T-helper 1 cell treated with Interleukin-12 subunit alpha and Interleukin-12 subunit beta and Interleukin-4 antibody, amounts not matched to agents 30 μg/mL and 1 μg/mL, for 36 hours (primary cell): Measurements from ENCODE around the gene PLCL1.

Experiments used
- H3K27ac Mint-ChIP-seq: one replicate; pipeline ENCODE4 v1.8.0; 2021; ENCODE audit warnings: mild to moderate bottlenecking, mixed read lengths
- H3K27me3 Mint-ChIP-seq: one replicate; pipeline ENCODE4 v1.8.0; 2021; ENCODE audit warnings: low read depth, mixed read lengths
- H3K36me3 Mint-ChIP-seq: one replicate; pipeline ENCODE4 v1.8.0; 2021; ENCODE audit warnings: low read depth, mixed read lengths
- H3K4me1 Mint-ChIP-seq: one replicate; pipeline ENCODE4 v1.8.0; 2021; ENCODE audit warnings: low read depth, mixed read lengths
- H3K4me3 Mint-ChIP-seq: one replicate; pipeline ENCODE4 v1.8.0; 2021; ENCODE audit warnings: mild to moderate bottlenecking, moderate library complexity, mixed read lengths
- H3K9me3 Mint-ChIP-seq: one replicate; pipeline ENCODE4 v1.8.0; 2021; ENCODE audit warnings: mixed read lengths

PLCL1 gene

GRCh38 chr2:197857476-197858107 is 53.2 kb downstream of the PLCL1 start:
- no peak overlapping the region for H3K27ac Mint-ChIP-seq
- H3K36me3 Mint-ChIP-seq: no peaks in the 10 kb centered on the region
- no peak overlapping the region for H3K4me3 Mint-ChIP-seq
- H3K4me1 Mint-ChIP-seq: no peaks in the 10 kb centered on the region
- no peaks in the 10 kb centered on the region for H3K27me3 Mint-ChIP-seq
- peaks cover 8% of the 10 kb centered on the region for H3K9me3 Mint-ChIP-seq

DNA sequence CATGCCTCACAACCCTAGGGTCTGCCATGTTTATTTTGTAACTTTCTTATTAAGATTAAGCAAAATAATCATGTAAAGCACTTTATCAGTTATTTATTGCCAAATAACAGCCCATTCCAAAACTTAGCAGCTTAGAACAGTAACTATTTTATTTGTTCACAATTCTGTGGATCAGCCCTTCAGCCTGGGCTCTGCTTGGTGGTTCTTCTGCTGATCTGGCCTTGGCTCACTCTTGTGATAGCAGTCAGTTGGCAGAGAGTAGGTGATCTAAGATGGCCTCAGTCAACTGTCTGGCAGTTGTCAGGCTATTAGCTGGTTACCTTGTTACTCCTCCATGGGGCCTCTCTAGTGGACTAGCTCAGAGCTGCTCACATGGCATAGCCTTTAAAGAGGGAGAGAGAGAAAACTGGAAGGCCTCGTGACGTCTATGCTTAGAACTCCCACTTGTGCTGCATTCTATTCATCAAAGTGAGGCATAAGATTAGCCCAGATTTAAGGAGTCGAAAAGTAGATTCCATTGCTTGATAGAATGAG is 54.3 kb downstream of the PLCL1 start:
- H3K4me1 Mint-ChIP-seq: no peaks in the 10 kb centered on the region
- H3K27ac Mint-ChIP-seq: no peak overlapping the region
- no peaks in the 10 kb centered on the region for H3K27me3 Mint-ChIP-seq
- no peaks in the 10 kb centered on the region for H3K36me3 Mint-ChIP-seq
- no peak overlapping the region for H3K4me3 Mint-ChIP-seq
- peaks cover 8% of the 10 kb centered on the region for H3K9me3 Mint-ChIP-seq

- H3K27me3 Mint-ChIP-seq: no peaks in the 10 kb centered on the region
- peaks cover 7% of the 10 kb centered on the region for H3K9me3 Mint-ChIP-seq
- no peaks in the 10 kb centered on the region for H3K36me3 Mint-ChIP-seq
- H3K4me3 Mint-ChIP-seq: no peak overlapping the region
- no peak overlapping the region for H3K27ac Mint-ChIP-seq
- H3K4me1 Mint-ChIP-seq: peaks cover 7% of the 10 kb centered on the region
These were observed 58.0 kb downstream of the PLCL1 start for GRCh38 chr2:197862246-197862955.

DNA sequence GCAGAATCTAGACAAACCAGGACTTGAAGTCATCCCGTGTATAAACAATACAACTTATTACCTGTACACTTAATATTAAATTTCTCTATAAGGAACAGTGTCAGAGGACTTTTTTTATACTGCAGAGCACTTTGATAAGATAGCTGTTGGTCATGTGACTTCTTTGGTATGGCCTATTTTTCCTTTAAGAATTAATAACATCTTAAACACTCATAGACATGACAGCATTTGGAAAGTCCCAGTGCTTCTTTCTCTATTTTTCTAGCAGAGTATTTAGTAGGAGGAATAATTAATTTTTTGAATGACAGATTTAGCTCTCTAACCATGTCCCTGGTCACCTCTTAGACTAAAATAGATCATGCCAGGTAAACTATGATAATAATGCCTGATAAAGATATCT is 59.4 kb downstream of the PLCL1 start:
- no peak overlapping the region for H3K27ac Mint-ChIP-seq
- H3K4me3 Mint-ChIP-seq: no peak overlapping the region
- no peaks in the 10 kb centered on the region for H3K36me3 Mint-ChIP-seq
- peaks cover 17% of the 10 kb centered on the region for H3K4me1 Mint-ChIP-seq
- H3K9me3 Mint-ChIP-seq: no peaks in the 10 kb centered on the region
- H3K27me3 Mint-ChIP-seq: no peaks in the 10 kb centered on the region

DNA sequence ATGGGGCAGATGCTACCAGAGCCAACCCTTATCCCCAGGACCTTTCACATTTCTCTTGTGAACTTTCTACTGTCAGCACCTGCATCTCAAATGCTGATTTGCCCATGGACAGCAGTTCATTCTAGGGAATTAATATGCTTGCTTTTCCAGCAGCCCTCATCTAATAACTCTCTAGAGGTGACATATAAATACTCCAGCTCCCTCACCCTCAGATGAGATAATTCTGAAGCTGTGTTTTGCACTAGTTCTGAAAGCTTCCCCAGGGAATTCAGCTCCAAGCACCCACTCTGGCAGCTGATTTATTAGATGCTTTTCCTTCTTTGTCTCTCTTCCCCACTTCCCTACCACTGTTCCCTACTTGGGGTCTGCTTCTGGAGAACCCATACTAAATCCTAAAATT is 62.1 kb downstream of the PLCL1 start:
- H3K27ac Mint-ChIP-seq: no peak overlapping the region
- H3K4me1 Mint-ChIP-seq: peaks cover 36% of the 10 kb centered on the region
- no peaks in the 10 kb centered on the region for H3K36me3 Mint-ChIP-seq
- no peaks in the 10 kb centered on the region for H3K9me3 Mint-ChIP-seq
- H3K27me3 Mint-ChIP-seq: no peaks in the 10 kb centered on the region
- H3K4me3 Mint-ChIP-seq: no peak overlapping the region

GRCh38 chr2:197867033-197867432 is 62.6 kb downstream of the PLCL1 start:
- Mint-ChIP-seq H3K36me3 (no peaks in the 10 kb centered on the region), H3K4me1 (peaks cover 40% of the 10 kb centered on the region)

DNA sequence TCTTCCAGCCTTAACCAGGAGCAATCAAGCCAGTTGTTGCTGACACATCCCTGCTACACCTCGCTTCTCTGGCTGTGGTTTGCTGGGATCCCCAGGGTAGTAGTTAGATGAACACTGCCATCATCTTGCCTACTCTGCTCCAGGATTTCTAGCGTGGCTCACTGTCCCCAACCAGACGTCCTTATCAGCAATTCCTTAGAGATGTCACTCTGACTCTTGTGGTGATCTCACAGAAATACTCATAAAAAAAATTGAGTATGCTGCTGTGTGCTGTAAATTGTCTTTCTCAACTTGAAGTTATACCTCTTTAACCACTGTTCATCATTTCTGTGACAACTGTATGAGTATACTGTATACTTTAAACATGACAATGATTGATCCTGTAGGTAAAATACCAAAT is 63.2 kb downstream of the PLCL1 start:
- Mint-ChIP-seq H3K27ac (no peak overlapping the region), H3K4me1 (peaks cover 40% of the 10 kb centered on the region)

More at GRCh38 chr2:197867033-197867432, 62.6 kb downstream of the PLCL1 start:
- no peak overlapping the region for H3K27ac Mint-ChIP-seq
- no peaks in the 10 kb centered on the region for H3K9me3 Mint-ChIP-seq
- H3K4me3 Mint-ChIP-seq: no peak overlapping the region
- no peaks in the 10 kb centered on the region for H3K27me3 Mint-ChIP-seq

DNA sequence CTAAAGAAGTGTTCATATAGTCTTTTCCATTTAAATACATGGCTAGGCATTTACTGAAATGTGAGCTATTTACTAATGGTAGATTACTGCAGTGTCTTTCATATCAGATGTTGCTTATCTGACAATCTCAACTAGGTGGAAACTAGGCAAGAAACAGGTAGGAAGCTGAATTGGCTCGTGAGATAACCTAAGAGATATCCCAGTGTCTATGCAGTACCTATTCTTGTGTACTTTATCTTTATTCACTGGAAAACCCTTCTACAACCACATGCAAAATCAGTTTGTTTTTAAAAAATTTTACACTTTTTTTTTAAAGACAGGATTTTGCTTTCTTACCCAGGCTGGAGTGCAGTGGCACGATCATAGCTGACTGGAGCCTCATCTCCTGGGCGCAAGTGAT is 63.8 kb downstream of the PLCL1 start:
- no peak overlapping the region for H3K27ac Mint-ChIP-seq
- H3K27me3 Mint-ChIP-seq: no peaks in the 10 kb centered on the region
- peaks cover 40% of the 10 kb centered on the region for H3K4me1 Mint-ChIP-seq
- H3K36me3 Mint-ChIP-seq: no peaks in the 10 kb centered on the region
- H3K9me3 Mint-ChIP-seq: no peaks in the 10 kb centered on the region
- no peak overlapping the region for H3K4me3 Mint-ChIP-seq

More for the DNA sequence above, 63.2 kb downstream of the PLCL1 start:
- Mint-ChIP-seq H3K36me3 (no peaks in the 10 kb centered on the region), H3K27me3 (no peaks in the 10 kb centered on the region), H3K9me3 (no peaks in the 10 kb centered on the region), H3K4me3 (no peak overlapping the region)

DNA sequence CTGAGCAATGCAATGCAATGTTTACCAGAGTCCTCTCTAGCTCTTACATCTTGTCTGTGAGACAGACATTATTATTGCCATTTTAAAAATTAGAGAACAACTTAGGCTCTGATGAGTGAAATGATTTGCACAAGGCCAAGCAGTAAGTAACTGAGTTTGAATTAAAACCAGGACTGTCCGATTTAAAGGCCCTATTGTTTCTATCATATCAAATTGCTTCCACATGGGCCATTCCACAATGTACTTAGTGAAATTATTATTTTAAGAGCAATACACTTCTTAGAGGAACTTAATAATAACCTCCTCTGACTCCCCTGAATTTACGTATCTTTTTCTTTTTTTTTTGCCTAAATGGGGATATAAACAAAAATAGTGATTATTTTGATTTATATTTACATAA is 64.6 kb downstream of the PLCL1 start:
- no peak overlapping the region for H3K4me3 Mint-ChIP-seq
- no peaks in the 10 kb centered on the region for H3K36me3 Mint-ChIP-seq
- H3K9me3 Mint-ChIP-seq: no peaks in the 10 kb centered on the region
- H3K27ac Mint-ChIP-seq: no peak overlapping the region
- no peaks in the 10 kb centered on the region for H3K27me3 Mint-ChIP-seq
- peaks cover 40% of the 10 kb centered on the region for H3K4me1 Mint-ChIP-seq

DNA sequence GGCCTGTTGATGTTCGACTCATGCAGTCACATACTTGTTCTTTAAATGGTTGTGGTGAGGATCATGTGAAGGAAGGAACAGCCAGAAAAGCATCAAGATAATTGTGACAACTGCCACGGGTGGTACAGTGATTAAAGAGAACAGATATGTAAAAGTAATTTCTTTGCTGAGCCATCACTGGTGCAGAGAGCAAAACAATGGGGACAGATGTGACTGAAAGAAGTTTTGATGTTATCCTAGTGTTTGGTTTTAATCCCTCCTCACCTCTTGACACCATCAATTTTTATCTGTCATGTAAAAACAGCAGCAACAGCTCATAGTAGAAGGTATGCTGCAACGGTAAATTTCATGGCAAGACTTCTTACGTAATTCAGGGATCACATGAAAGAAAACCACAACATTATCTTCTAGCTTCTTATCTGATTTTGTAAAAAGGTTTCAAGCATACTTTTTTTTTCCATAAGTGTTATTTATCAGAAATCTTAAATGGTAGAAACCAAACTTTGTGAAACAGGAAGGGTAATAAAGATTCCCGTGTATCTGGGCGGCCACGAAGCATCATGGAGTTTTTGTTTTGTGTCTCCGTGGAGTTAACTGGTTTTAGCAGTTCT is 65.2 kb downstream of the PLCL1 start:
- H3K27ac Mint-ChIP-seq: peak overlapping the region; percentile 75
- peak overlapping the region; percentile 38 for H3K4me3 Mint-ChIP-seq
- H3K27me3 Mint-ChIP-seq: no peaks in the 10 kb centered on the region
- H3K9me3 Mint-ChIP-seq: no peaks in the 10 kb centered on the region
- no peaks in the 10 kb centered on the region for H3K36me3 Mint-ChIP-seq
- peaks cover 40% of the 10 kb centered on the region for H3K4me1 Mint-ChIP-seq

- H3K27me3 Mint-ChIP-seq: no peaks in the 10 kb centered on the region
- H3K27ac Mint-ChIP-seq: peak overlapping the region; percentile 75
- H3K4me3 Mint-ChIP-seq: peak overlapping the region; percentile 38
- peaks cover 40% of the 10 kb centered on the region for H3K4me1 Mint-ChIP-seq
- no peaks in the 10 kb centered on the region for H3K36me3 Mint-ChIP-seq
- H3K9me3 Mint-ChIP-seq: no peaks in the 10 kb centered on the region
These were observed 65.7 kb downstream of the PLCL1 start for GRCh38 chr2:197870137-197870536.

DNA sequence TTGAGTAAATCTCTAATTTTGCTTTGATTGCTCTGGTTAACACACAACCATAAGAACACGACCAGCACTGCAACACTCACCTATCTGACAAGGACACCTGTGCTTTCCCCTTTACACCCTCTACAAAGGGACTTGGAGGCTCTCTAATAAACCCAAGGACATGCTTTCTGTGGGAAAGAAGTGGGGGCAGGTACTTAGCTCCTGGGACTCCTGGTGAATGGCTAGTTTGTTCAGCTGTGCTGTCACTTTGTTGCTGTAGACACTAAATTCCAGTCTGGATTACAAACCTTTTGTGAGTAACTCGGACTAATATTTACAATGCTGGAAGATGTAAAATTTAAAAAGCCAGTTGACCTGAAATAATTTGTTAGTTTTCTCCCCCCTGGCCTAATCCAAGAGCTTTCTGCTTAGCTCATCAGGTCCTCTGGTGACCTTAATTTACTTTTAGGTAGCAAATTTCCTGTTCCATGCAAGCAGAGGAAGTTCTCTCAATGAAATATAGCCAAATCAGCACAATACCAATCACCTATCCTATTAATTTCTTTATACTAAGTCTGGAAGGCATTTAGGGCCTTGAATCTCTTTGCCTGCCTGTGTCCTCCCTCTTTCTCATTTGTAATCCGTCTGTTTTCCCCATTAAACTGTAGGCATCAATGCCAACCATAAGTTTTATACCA is 67.5 kb downstream of the PLCL1 start:
- Mint-ChIP-seq H3K27me3 (no peaks in the 10 kb centered on the region), H3K4me3 (no peak overlapping the region), H3K27ac (peak overlapping the region; percentile 9), H3K36me3 (no peaks in the 10 kb centered on the region), H3K9me3 (no peaks in the 10 kb centered on the region), H3K4me1 (peaks cover 37% of the 10 kb centered on the region)

GRCh38 chr2:197873293-197873701 is 68.9 kb downstream of the PLCL1 start:
- H3K27me3 Mint-ChIP-seq: no peaks in the 10 kb centered on the region
- H3K36me3 Mint-ChIP-seq: no peaks in the 10 kb centered on the region
- no peak overlapping the region for H3K27ac Mint-ChIP-seq
- H3K4me3 Mint-ChIP-seq: no peak overlapping the region
- H3K9me3 Mint-ChIP-seq: no peaks in the 10 kb centered on the region
- H3K4me1 Mint-ChIP-seq: peaks cover 24% of the 10 kb centered on the region

GRCh38 chr2:197875763-197876162 is 71.4 kb downstream of the PLCL1 start:
- Mint-ChIP-seq H3K9me3 (no peaks in the 10 kb centered on the region), H3K4me3 (no peak overlapping the region), H3K27ac (no peak overlapping the region), H3K4me1 (peaks cover 8% of the 10 kb centered on the region), H3K27me3 (no peaks in the 10 kb centered on the region), H3K36me3 (no peaks in the 10 kb centered on the region)
